Stimulated activated memory B cell treated with anti-CD40 and anti-IgM and Interleukin-4, amounts not matched to agents 10 μg/mL and 1 μg/mL and 100 μg/mL, for 72 hours (primary cell): ENCODE data around the gene SDK2.

Experiments
- ATAC-seq: fragments of 150-1000 bp; cut with Tn5 transposase; 2 replicates; pipeline ENCODE4 v1.10.0; 2021
- H3K27ac Mint-ChIP-seq: one replicate; pipeline ENCODE4 v1.8.0; 2022; ENCODE audit warnings: mild to moderate bottlenecking, mixed read lengths
- H3K27me3 Mint-ChIP-seq: one replicate; pipeline ENCODE4 v1.8.0; 2022; ENCODE audit warnings: mixed read lengths
- H3K36me3 Mint-ChIP-seq: one replicate; pipeline ENCODE4 v1.8.0; 2022; ENCODE audit warnings: mixed read lengths
- H3K4me1 Mint-ChIP-seq: one replicate; pipeline ENCODE4 v1.8.0; 2022; ENCODE audit warnings: mixed read lengths
- H3K4me3 Mint-ChIP-seq: one replicate; pipeline ENCODE4 v1.8.0; 2022; ENCODE audit warnings: mild to moderate bottlenecking, moderate library complexity, mixed read lengths
- H3K9me3 Mint-ChIP-seq: one replicate; pipeline ENCODE4 v1.8.0; 2022; ENCODE audit warnings: mixed read lengths

The SDK2 gene

GRCh38 chr17:73347351-73347750 lies 296.9 kb downstream of the SDK2 start:
- H3K27ac Mint-ChIP-seq, result no peak overlapping the region
- peaks cover 15% of the 10 kb centered on the region for H3K36me3 Mint-ChIP-seq

GRCh38 chr17:73346501-73347162 lies 297.6 kb downstream of the SDK2 start:
- H3K4me1 Mint-ChIP-seq, result no peaks in the 10 kb centered on the region
- H3K27me3 Mint-ChIP-seq, result no peaks in the 10 kb centered on the region
- peaks cover 14% of the 10 kb centered on the region for H3K36me3 Mint-ChIP-seq
- ATAC-seq, result no peak
- H3K9me3 Mint-ChIP-seq, result no peaks in the 10 kb centered on the region
- H3K27ac Mint-ChIP-seq, result no peak overlapping the region
- H3K4me3 Mint-ChIP-seq, result no peak overlapping the region

More at GRCh38 chr17:73347351-73347750, 296.9 kb downstream of the SDK2 start:
- H3K27me3 Mint-ChIP-seq, result no peaks in the 10 kb centered on the region
- no peaks in the 10 kb centered on the region for H3K9me3 Mint-ChIP-seq
- ATAC-seq, result no peak
- no peaks in the 10 kb centered on the region for H3K4me1 Mint-ChIP-seq
- no peak overlapping the region for H3K4me3 Mint-ChIP-seq

DNA sequence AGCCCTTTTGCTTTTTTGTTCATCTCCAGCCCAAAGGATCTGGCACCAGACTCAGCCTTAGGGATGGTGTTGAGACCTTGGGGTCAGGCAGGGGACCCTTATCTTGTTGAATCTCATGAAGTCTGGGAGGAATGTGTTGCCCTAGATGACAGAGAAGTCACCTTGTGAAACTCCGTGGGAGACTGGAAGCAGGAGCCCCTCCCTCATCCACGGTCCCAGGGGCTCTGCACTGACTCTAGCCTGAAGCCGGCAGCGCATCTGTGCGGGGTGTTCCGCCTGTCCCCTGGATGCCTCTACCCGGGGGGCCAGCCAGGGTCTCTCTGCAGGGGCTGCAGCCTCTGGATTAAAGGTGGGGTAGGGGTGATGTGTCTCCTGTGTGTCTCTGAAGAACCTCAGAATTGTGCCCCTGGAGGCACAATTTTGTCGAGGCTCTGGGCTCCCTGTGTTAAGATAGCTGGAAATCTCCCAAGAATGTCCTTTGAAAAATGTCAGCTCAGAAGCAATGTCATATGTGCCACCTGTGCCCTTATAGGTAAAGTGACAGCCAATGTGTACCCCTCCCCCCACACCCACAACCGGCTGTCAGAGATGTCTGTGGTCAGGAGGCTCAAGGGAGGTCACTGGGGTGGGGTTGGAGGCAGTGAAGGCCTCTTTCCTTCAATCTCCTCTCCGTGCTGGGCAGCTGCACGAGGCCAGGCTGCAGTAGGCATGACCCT lies 300.3 kb downstream of the SDK2 start:
- Mint-ChIP-seq H3K27me3 (no peaks in the 10 kb centered on the region), H3K4me1 (no peaks in the 10 kb centered on the region), H3K4me3 (no peak overlapping the region), H3K27ac (no peak overlapping the region), H3K36me3 (no peaks in the 10 kb centered on the region), H3K9me3 (no peaks in the 10 kb centered on the region)
- ATAC-seq, result no peak

DNA sequence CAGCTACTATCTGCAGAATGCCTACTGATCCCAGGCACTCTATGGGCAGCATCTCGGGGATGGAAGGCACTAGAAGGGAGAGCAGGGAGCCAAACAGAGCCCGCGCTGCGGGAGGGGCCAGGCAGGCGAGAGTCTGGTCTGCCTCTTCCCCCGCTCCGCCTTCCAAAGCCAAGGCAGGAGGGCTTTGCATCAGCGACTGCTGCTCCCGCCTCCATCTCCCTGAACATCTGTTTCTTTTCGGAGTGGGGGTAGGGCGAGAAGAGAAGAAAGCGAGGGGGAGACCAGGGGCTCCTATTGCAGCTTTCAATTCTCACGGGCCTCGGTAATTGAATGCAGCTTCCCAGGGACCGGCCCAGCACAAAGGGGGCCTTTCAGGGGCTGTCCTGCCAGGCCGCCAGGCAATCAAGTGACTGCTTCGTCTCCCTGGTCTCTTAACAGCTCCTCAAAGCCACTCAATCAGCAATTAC lies 301.0 kb downstream of the SDK2 start:
- Mint-ChIP-seq H3K27ac (no peak overlapping the region), H3K36me3 (peaks cover 5% of the 10 kb centered on the region)

DNA sequence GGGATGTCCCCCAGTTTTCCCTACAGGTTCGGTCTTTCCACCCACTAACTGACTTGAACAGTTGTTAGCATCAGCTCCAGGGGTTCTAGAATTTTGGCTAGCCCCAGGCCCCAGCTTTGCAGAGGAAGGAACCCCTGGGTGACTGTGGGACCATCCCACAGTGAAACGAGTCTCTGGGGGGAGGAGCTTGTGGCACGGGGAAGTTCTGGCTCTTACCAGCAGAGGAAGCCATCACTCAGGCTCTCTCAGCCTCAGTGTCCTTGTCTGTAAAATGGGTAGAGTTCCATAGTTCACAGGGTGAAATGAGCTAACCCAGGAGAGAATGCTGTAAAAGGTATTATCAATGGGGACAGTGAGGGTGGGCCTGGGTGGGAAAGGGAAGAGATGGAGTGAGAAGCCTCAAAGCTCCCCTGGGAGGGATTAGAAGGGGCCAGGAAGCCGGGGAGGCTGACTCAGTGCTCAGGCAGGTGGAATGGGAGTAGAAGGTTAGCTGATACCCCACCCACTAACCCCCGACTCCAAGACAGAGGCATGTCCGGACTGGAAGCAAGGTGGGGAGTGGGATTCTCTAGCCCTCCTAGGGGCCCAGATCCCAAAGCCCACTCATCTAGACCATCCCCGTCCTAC lies 301.6 kb downstream of the SDK2 start:
- Mint-ChIP-seq H3K27me3 (no peaks in the 10 kb centered on the region), H3K36me3 (peaks cover 5% of the 10 kb centered on the region), H3K4me1 (no peaks in the 10 kb centered on the region), H3K4me3 (no peak overlapping the region), H3K27ac (no peak overlapping the region), H3K9me3 (no peaks in the 10 kb centered on the region)
- ATAC-seq, result no peak

More for the DNA sequence above, 301.0 kb downstream of the SDK2 start:
- Mint-ChIP-seq H3K4me1 (no peaks in the 10 kb centered on the region), H3K4me3 (no peak overlapping the region), H3K9me3 (no peaks in the 10 kb centered on the region), H3K27me3 (no peaks in the 10 kb centered on the region)
- ATAC-seq, result no peak

DNA sequence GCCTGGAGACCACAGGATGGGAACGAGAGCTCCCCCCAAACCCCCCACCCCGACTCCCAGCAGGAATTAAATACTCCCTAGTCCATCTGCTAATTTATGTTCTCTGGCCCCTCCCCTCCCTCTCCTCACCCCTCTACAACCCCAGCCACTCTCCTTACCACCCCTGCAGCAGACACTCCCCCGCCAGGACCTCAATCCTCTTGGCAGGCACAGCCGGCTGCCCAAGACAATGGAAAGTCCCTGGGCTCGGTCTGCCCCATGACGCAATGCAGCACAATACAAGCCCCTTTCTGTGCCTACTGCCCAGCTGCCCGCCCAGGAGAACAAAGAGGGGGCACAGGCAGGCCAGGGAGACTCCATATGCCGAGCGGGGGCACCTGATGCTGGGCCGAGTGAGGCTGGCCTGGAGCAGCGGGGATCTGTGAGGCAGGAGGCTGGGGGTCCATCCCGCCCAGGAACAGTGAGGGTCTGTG lies 302.2 kb downstream of the SDK2 start:
- Mint-ChIP-seq H3K4me1 (no peaks in the 10 kb centered on the region), H3K27ac (no peak overlapping the region), H3K9me3 (no peaks in the 10 kb centered on the region), H3K36me3 (peaks cover 5% of the 10 kb centered on the region), H3K4me3 (no peak overlapping the region), H3K27me3 (no peaks in the 10 kb centered on the region)
- no peak for ATAC-seq

GRCh38 chr17:73341350-73342049 lies 302.7 kb downstream of the SDK2 start:
- no peaks in the 10 kb centered on the region for H3K4me1 Mint-ChIP-seq

GRCh38 chr17:73340093-73340596 lies 304.1 kb downstream of the SDK2 start:
- ATAC-seq, result no peak
- no peaks in the 10 kb centered on the region for H3K9me3 Mint-ChIP-seq
- H3K36me3 Mint-ChIP-seq, result peaks cover 5% of the 10 kb centered on the region
- no peak overlapping the region for H3K4me3 Mint-ChIP-seq
- H3K4me1 Mint-ChIP-seq, result no peaks in the 10 kb centered on the region
- H3K27me3 Mint-ChIP-seq, result no peaks in the 10 kb centered on the region
- no peak overlapping the region for H3K27ac Mint-ChIP-seq

More at GRCh38 chr17:73341350-73342049, 302.7 kb downstream of the SDK2 start:
- no peaks in the 10 kb centered on the region for H3K27me3 Mint-ChIP-seq
- ATAC-seq, result no peak
- no peaks in the 10 kb centered on the region for H3K9me3 Mint-ChIP-seq
- peaks cover 5% of the 10 kb centered on the region for H3K36me3 Mint-ChIP-seq
- H3K4me3 Mint-ChIP-seq, result no peak overlapping the region
- no peak overlapping the region for H3K27ac Mint-ChIP-seq

DNA sequence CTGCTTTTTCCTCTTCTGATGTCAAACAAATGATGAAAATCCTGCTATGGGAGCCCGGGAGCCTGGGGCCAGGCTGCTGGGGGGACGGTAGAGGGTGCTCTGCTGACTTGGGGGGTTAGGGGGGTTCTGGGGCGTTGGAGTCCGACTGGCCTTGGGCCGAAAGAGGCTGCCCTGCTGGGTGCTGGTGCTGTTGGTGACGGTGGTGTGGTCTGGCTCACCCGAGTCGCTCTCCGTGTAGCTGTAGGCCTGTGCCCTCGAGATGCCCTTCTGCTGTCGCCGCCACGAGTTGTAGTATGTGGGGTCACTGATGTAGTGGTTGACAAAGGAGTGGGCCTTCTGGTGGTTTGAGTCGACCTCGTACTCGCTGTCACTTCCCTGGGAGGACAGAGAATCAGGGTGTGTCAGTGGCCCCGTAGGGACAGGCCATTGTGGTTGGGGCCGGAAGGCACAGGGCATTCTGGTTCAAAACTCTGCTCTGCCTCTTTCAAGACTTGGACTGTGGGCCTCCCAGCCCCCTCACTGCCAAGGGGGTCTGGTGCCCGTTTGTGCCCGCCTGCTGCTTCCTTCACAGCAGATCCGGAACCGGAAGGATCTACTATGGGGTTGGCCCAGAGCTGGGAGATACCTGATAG lies 305.6 kb downstream of the SDK2 start:
- Mint-ChIP-seq H3K4me1 (peaks cover 5% of the 10 kb centered on the region), H3K4me3 (no peak overlapping the region), H3K27me3 (no peaks in the 10 kb centered on the region), H3K27ac (no peak overlapping the region), H3K9me3 (no peaks in the 10 kb centered on the region), H3K36me3 (peaks cover 5% of the 10 kb centered on the region)
- ATAC-seq, result no peak

GRCh38 chr17:73338050-73338521 lies 306.2 kb downstream of the SDK2 start:
- peaks cover 5% of the 10 kb centered on the region for H3K36me3 Mint-ChIP-seq
- no peaks in the 10 kb centered on the region for H3K27me3 Mint-ChIP-seq
- H3K9me3 Mint-ChIP-seq, result no peaks in the 10 kb centered on the region
- ATAC-seq, result no peak
- H3K4me1 Mint-ChIP-seq, result peaks cover 5% of the 10 kb centered on the region
- no peak overlapping the region for H3K27ac Mint-ChIP-seq
- H3K4me3 Mint-ChIP-seq, result no peak overlapping the region

GRCh38 chr17:73337330-73337710 lies 306.9 kb downstream of the SDK2 start:
- Mint-ChIP-seq H3K9me3 (no peaks in the 10 kb centered on the region), H3K4me1 (peaks cover 5% of the 10 kb centered on the region), H3K27me3 (no peaks in the 10 kb centered on the region), H3K4me3 (no peak overlapping the region), H3K36me3 (peaks cover 5% of the 10 kb centered on the region), H3K27ac (no peak overlapping the region)
- no peak for ATAC-seq

GRCh38 chr17:73336408-73337329 lies 307.6 kb downstream of the SDK2 start:
- Mint-ChIP-seq H3K27me3 (no peaks in the 10 kb centered on the region), H3K36me3 (peaks cover 5% of the 10 kb centered on the region), H3K4me3 (no peak overlapping the region), H3K27ac (no peak overlapping the region), H3K4me1 (peaks cover 5% of the 10 kb centered on the region), H3K9me3 (no peaks in the 10 kb centered on the region)
- ATAC-seq, result no peak

GRCh38 chr17:73335591-73336407 lies 308.4 kb downstream of the SDK2 start:
- Mint-ChIP-seq H3K4me1 (peaks cover 5% of the 10 kb centered on the region), H3K36me3 (peaks cover 5% of the 10 kb centered on the region), H3K27me3 (no peaks in the 10 kb centered on the region), H3K27ac (no peak overlapping the region), H3K4me3 (no peak overlapping the region), H3K9me3 (no peaks in the 10 kb centered on the region)
- peak; percentile 21 for ATAC-seq
